HepG2 (cell line): ENCODE results near the gene NAPB. TPM values are rescaled to one million over a fixed set of nuclear protein-coding genes. Genes with fewer than 3 reads are reported as not detected.
A peak's percentile ranks its signal among the peaks of the same experiment; 100 is the strongest.

Experiments
- ATAC-seq: fragments of 200-7000 bp; cut with Tn5 transposase; 3 replicates; pipeline ENCODE4 v1.9.1; 2020; ENCODE audit warnings: mild to moderate bottlenecking, moderate library complexity
- BruUV-seq: library from RNA; stranded (reverse); fragments of 400-500 nt; replicated peaks from 2 replicates; lab custom pipeline; 2021; lab: Mats Ljungman, UMichigan
- CTCF ChIA-PET: fragments of 300-600 bp; formaldehyde crosslinking; extraction: SDS; loops from one replicate; lab custom pipeline; 2021; ENCODE audit warnings: low total read pairs, inconsistent platforms, low intra/inter-chr PET ratio; lab: Yijun Ruan, JAX
- POLR2A ChIA-PET: fragments of 350-600 bp; sonication (Branson Sonifier 250); formaldehyde crosslinking; loops from one replicate; lab custom pipeline; 2020; ENCODE audit warnings: antibody characterized with exemption, inconsistent platforms; lab: Yijun Ruan, JAX
- DNase-seq: peaks from one replicate; pipeline ENCODE4 v3.0.0-alpha.2; 2015; ENCODE audit warnings: low spot score
- FAIRE-seq: peaks from 3 replicates; lab custom pipeline; 2011; peaks lifted over from hg19 to GRCh38; lab: Jason Lieb, UNC
- H2AFZ ChIP-seq: one replicate; pipeline ENCODE4 v1.6.1; 2011; ENCODE audit warnings: low read length, inconsistent platforms
- H3K27ac ChIP-seq: fragments of 300-600 bp; 3 replicates; pipeline ENCODE4 v1.8.0; 2011; ENCODE audit warnings: mixed run types, mild to moderate bottlenecking, mixed read lengths, low read length, inconsistent platforms; ENCODE audit not compliant: insufficient read depth; ENCODE audit errors: extremely low read length
- H3K27me3 ChIP-seq, 2 experiments: fragments of 200-600 bp in 1 of 2; 2 replicates in 1 of 2; 3 replicates in 1 of 2; pipeline versions ENCODE4 v1.6.0 to v1.8.0; 2011; ENCODE audit warnings: low read length in 2 of 2, mild to moderate bottlenecking in 2 of 2, moderate library complexity in 2 of 2, inconsistent platforms in 1 of 2; ENCODE audit not compliant: insufficient read depth in 2 of 2, control insufficient read depth in 1 of 2
- H3K36me3 ChIP-seq, 2 experiments: fragments of 200-600 bp in 1 of 2; replicated peaks in 1 of 2; 2 replicates in 1 of 2; 3 replicates in 1 of 2; pipeline versions ENCODE4 v1.5.1 to v1.8.0; 2011; ENCODE audit warnings: low read length in 2 of 2, inconsistent platforms in 1 of 2; ENCODE audit not compliant: insufficient read depth in 2 of 2, control insufficient read depth in 1 of 2
- H3K4me1 ChIP-seq: 2 replicates; pipeline ENCODE4 v1.5.1; 2012; ENCODE audit warnings: low read length, inconsistent platforms; ENCODE audit not compliant: insufficient read depth
- H3K4me2 ChIP-seq: 2 replicates; pipeline ENCODE4 v1.6.0; 2011; ENCODE audit warnings: low read depth, low read length, inconsistent platforms
- H3K4me3 ChIP-seq, 3 experiments: fragments of 200-600 bp in 1 of 3; sonication (generic), shearing (Covaris generic) in 1 of 3; replicated peaks in 1 of 3; 2 replicates each; pipeline ENCODE4 v1.5.1; 2011 to 2016; ENCODE audit warnings: low read length in 3 of 3, inconsistent platforms in 2 of 3, low read depth in 2 of 3, mild to moderate bottlenecking in 2 of 3, control low read depth in 1 of 3, mixed read lengths in 1 of 3; ENCODE audit not compliant: insufficient read depth in 1 of 3
- H3K79me2 ChIP-seq: one replicate; pipeline ENCODE4 v1.6.1; 2011; ENCODE audit warnings: low read length, inconsistent platforms; ENCODE audit not compliant: insufficient read depth
- H3K9ac ChIP-seq: 2 replicates; pipeline ENCODE4 v1.6.0; 2011; ENCODE audit warnings: mild to moderate bottlenecking, low read depth, low read length, inconsistent platforms; ENCODE audit not compliant: insufficient read depth
- H3K9me3 ChIP-seq: 2 replicates; pipeline ENCODE4 v1.5.1; 2012; ENCODE audit warnings: mild to moderate bottlenecking, low read length
- H4K20me1 ChIP-seq: 2 replicates; pipeline ENCODE4 v1.6.0; 2011; ENCODE audit warnings: inconsistent platforms, mild to moderate bottlenecking, low read length, moderate library complexity; ENCODE audit not compliant: insufficient read depth
- CREB1 ChIP-seq, 2 experiments: fragments of 450-650 bp in 1 of 2; IDR thresholded peaks; 2 replicates each; pipeline ENCODE4 v1.6.1; 2016 to 2017; ENCODE audit warnings: control low read depth in 1 of 2, mild to moderate bottlenecking in 1 of 2, missing compliant biosample characterization in 1 of 2, missing genetic modification characterization in 1 of 2
- FOSL2 ChIP-seq: sonication (generic); formaldehyde crosslinking; IDR thresholded peaks from 2 replicates; pipeline ENCODE4 v1.4.0; 2020; ENCODE audit warnings: missing genetic modification reagents
- HNF4G ChIP-seq, 2 experiments: sonication (generic) in 1 of 2; formaldehyde crosslinking in 1 of 2; IDR thresholded peaks; 2 replicates each; pipeline versions ENCODE4 v1.4.0 to v1.6.1; 2011 to 2020; ENCODE audit warnings: borderline replicate concordance in 2 of 2, low read depth in 2 of 2, mild to moderate bottlenecking in 2 of 2, low read length in 1 of 2, missing genetic modification reagents in 1 of 2, moderate library complexity in 1 of 2
- KAT8 ChIP-seq: IDR thresholded peaks from 2 replicates; pipeline ENCODE4 v1.6.1; 2016; ENCODE audit warnings: missing genetic modification reagents, missing compliant biosample characterization
- MAFF ChIP-seq: IDR thresholded peaks from 2 replicates; pipeline ENCODE4 v1.6.1; 2011; ENCODE audit warnings: low read depth, low read length, improper control_type of control experiment
- MAFK ChIP-seq, 2 experiments: IDR thresholded peaks in 1 of 2; conservative IDR thresholded peaks in 1 of 2; 2 replicates each; pipeline ENCODE4 v1.6.1; 2011; ENCODE audit warnings: improper control_type of control experiment in 2 of 2, low read length in 2 of 2
- PAF1 ChIP-seq: IDR thresholded peaks from 2 replicates; pipeline ENCODE4 v1.6.1; 2016; ENCODE audit warnings: missing genetic modification reagents, missing compliant biosample characterization
- POLR2AphosphoS5 ChIP-seq: IDR thresholded peaks from 2 replicates; pipeline ENCODE4 v1.6.1; 2012; ENCODE audit warnings: low read depth, low read length
- RAD51 ChIP-seq: fragments of 450-650 bp; IDR thresholded peaks from 2 replicates; pipeline ENCODE4 v1.6.1; 2016; ENCODE audit warnings: borderline replicate concordance
- RBM22 ChIP-seq: fragments of 200-400 bp; formaldehyde crosslinking; optimal IDR thresholded peaks from 2 replicates; pipeline ENCODE3; 2017; ENCODE audit warnings: mild to moderate bottlenecking, low read length, moderate library complexity
- TP53 ChIP-seq: sonication (generic); formaldehyde crosslinking; conservative IDR thresholded peaks from 2 replicates; pipeline ENCODE4 v1.4.0; 2020; ENCODE audit warnings: missing genetic modification reagents
- ZNF10 ChIP-seq: sonication (generic); formaldehyde crosslinking; IDR thresholded peaks from 2 replicates; pipeline ENCODE4 v1.4.0; 2020; ENCODE audit warnings: mild to moderate bottlenecking, low read depth, missing genetic modification reagents, borderline replicate concordance
- ZNF639 ChIP-seq: conservative IDR thresholded peaks from 2 replicates; pipeline ENCODE4 v1.6.1; 2018; ENCODE audit warnings: missing genetic modification reagents
- ZNF674 ChIP-seq: sonication (generic); formaldehyde crosslinking; IDR thresholded peaks from 2 replicates; pipeline ENCODE4 v1.5.0; 2020; ENCODE audit warnings: low read depth, mild to moderate bottlenecking, missing genetic modification reagents
- ZNF850 ChIP-seq: sonication (generic); formaldehyde crosslinking; conservative IDR thresholded peaks from 2 replicates; pipeline ENCODE4 v1.9.0; 2021; ENCODE audit warnings: mild to moderate bottlenecking, missing genetic modification reagents
- ZSCAN5A ChIP-seq: sonication (generic); formaldehyde crosslinking; IDR thresholded peaks from 2 replicates; pipeline ENCODE4 v1.8.0; 2022; ENCODE audit warnings: mild to moderate bottlenecking, missing genetic modification reagents, borderline replicate concordance
- WGBS: methylation state at CpG from one replicate; pipeline ENCODE4 v1.1.6; 2017; ENCODE audit warnings: low lambda C conversion rate; 5-methylcytosine and 5-hydroxymethylcytosine counted together
- in situ Hi-C: cut with HindIII; loops from 2 replicates; pipeline ENCODE4 v1.10.0; 2017; ENCODE audit warnings: low pct_unique_long_range_greater_than_20kb; ENCODE audit not compliant: extremely low pct_ligation_motif_present
- intact Hi-C: fragments of 100-400 bp; cut with micrococcal nuclease; formaldehyde crosslinking; loops from one replicate; pipeline ENCODE4 v1.10.0; 2022; ENCODE audit not compliant: unreplicated experiment
- polyA plus RNA-seq, 8 experiments: library from polyadenylated mRNA; depleted of rRNA in 3 of 8; stranded (reverse) in 7 of 8; unstranded in 1 of 8; fragments of >200 nt; fragmentation: Illumina TruSeq in 4 of 8; extraction: Trizol in 4 of 8; gene quantifications; 2 replicates each; pipeline versions ENCODE4 v1.2.1 to v1.2.3, GENCODE V29; 2011 to 2016; ENCODE audit warnings: low read depth in 4 of 8, missing spikeins in 1 of 8, mixed read lengths in 1 of 8; ENCODE audit not compliant: insufficient read depth in 1 of 8
- total RNA-seq, 5 experiments: library from RNA; depleted of rRNA; stranded (reverse); fragments of >200 nt; fragmentation: Illumina TruSeq; extraction: Trizol; gene quantifications; 2 replicates each; pipeline ENCODE4 v1.2.3, GENCODE V29; 2016; ENCODE audit warnings: low read depth in 1 of 5

The NAPB gene
- total and polyA plus RNA-seq, 2 of the 13 experiments (the other 11 are each of a cell fraction or from before 2014, with no cell fraction given), result 15.2 to 16.1 TPM

DNA sequence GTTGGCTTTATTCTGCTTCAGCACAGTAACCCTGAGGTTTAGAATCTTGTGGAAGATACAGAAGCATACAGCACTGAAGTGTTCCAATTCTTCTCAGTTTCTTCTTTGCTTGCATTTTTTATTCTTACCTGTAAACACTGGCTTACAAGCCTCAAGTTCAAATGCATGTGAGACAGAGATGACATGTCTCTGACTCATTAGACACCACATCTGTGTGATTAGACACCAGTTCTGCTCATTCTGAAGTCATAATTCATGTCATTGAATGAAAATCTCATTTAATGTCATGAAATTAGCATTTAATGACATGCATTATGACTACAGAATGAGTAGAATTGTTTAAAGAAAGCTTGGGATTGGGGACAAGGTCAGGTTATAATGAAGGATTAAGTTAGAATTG is 53.5 kb downstream of the NAPB start:
- ChIA-PET POLR2A (interaction anchor here (1.4 to 1.9 kb wide), 2 partner anchors 10 to 18 kb away, joined by 3 to 6 read pairs; no protein-coding TSS in a partner anchor), CTCF (no interaction called here)
- BruUV-seq, result no TSS peak
- 0 out of 2 replicates have a peak, but pooled peaks have one; percentile 44 for TF ChIP-seq PAF1 (CRISPR knock-in tag)
- TF ChIP-seq RBM22, result peak; percentile 64
- TF ChIP-seq ZNF674 (CRISPR knock-in tag), result no peak
- TF ChIP-seq CREB1 (IDR thresholded peaks at IDR 0.05), result 0 out of 2 replicates have a peak, but pooled peaks have one; percentile 4
- TF ChIP-seq CREB1 (CRISPR knock-in tag; IDR thresholded peaks at IDR 0.05), result no peak
- TF ChIP-seq KAT8 (CRISPR knock-in tag), result no peak
- TF ChIP-seq ZSCAN5A, result no peak
- TF ChIP-seq FOSL2 (CRISPR knock-in tag), result peak; percentile 23; the same call in 1 of the 2 replicates
- ATAC-seq (no peak), FAIRE-seq (no peak), DNase-seq (no peak)
- Histone ChIP-seq H3K27me3 (no peaks in the 10 kb centered on the region; a peak in 1 of 5 replicates), H2AFZ (no peak overlapping the region), H3K9me3 (no peaks in the 10 kb centered on the region), H3K36me3 (peaks cover 33 to 63% of the 10 kb centered on the region in 2 experiments), H3K4me1 (peaks cover 50% of the 10 kb centered on the region), H3K4me3 (no peak overlapping the region), H3K27ac (no peak overlapping the region), H3K4me2 (peak overlapping the region; percentile 26; the same call in 1 of the 2 replicates), H3K9ac (no peak overlapping the region), H3K79me2 (peaks cover 54% of the 10 kb centered on the region), H4K20me1 (peaks cover 12% of the 10 kb centered on the region; the same call in 1 of the 2 replicates)
- in situ Hi-C loops, result no loop called here
- intact Hi-C loops, result no loop called here

- in situ Hi-C loops (no loop called here), intact Hi-C loops (no loop called here)
- no peak overlapping the region for H3K27ac ChIP-seq
- H3K4me1 ChIP-seq, result peaks cover 50% of the 10 kb centered on the region
- CTCF ChIA-PET, result no interaction called here
- POLR2A ChIA-PET, result no interaction called here
- H3K36me3 ChIP-seq, result peaks cover 29 to 49% of the 10 kb centered on the region in 2 experiments
- no peak overlapping the region for H2AFZ ChIP-seq
- H4K20me1 ChIP-seq, result peaks cover 14% of the 10 kb centered on the region; the same call in 1 of the 2 replicates
- no peak overlapping the region; the same call in 1 of the 2 replicates for H3K9ac ChIP-seq
- H3K27me3 ChIP-seq, result no peaks in the 10 kb centered on the region; a peak in 1 of 5 replicates
- H3K79me2 ChIP-seq, result peaks cover 58% of the 10 kb centered on the region
- H3K4me2 ChIP-seq, result peak overlapping the region; percentile 26
- no peaks in the 10 kb centered on the region for H3K9me3 ChIP-seq
- 89% methylated on average over 1 of the region's 1 CpG for WGBS
- TF ChIP-seq PAF1 (CRISPR knock-in tag), result 0 out of 2 replicates have a peak, but pooled peaks have one; percentile 75
- TF ChIP-seq ZNF639 (CRISPR knock-in tag), result no peak
- peak; percentile 28; the same call in 1 of the 2 replicates for TF ChIP-seq POLR2AphosphoS5
- peak; percentile 81 for TF ChIP-seq MAFF
- peak; percentile 45; the same call in 1 of the 2 replicates for TF ChIP-seq RAD51
- TF ChIP-seq TP53 (CRISPR knock-in tag), result no peak
- no peak for TF ChIP-seq ZNF10 (CRISPR knock-in tag)
- peak; percentile 78 to 84 for TF ChIP-seq MAFK (conservative IDR thresholded peaks at IDR 0.05 in 1 of 2, IDR thresholded peaks at IDR 0.05 in 1 of 2; ENCODE audit: low read length in 2 of 2)
- TF ChIP-seq ZNF850 (CRISPR knock-in tag), result no peak
- TF ChIP-seq CREB1 (IDR thresholded peaks at IDR 0.05), result peak; percentile 54
- TF ChIP-seq CREB1 (CRISPR knock-in tag; IDR thresholded peaks at IDR 0.05), result no peak
- no peak for TF ChIP-seq HNF4G (IDR thresholded peaks at IDR 0.05; ENCODE audit: borderline replicate concordance, low read depth, low read length)
- TF ChIP-seq HNF4G (CRISPR knock-in tag; IDR thresholded peaks at IDR 0.05; ENCODE audit: borderline replicate concordance, low read depth), result no peak
- no peak overlapping the region for H3K4me3 ChIP-seq
- ATAC-seq, result no peak
- no TSS peak for BruUV-seq
- no peak for DNase-seq
- no peak for FAIRE-seq
Observed at GRCh38 chr20:23366384-23366783, 54.9 kb downstream of the NAPB start.
